HG03571 (cell line): Measurements from ENCODE around the gene MYO9A.
"Not testable (repeated sequence)": the region's sequence is repeated elsewhere in the genome, so short reads cannot be mapped to it uniquely, and the experiment has no call there.

ENCODE experiments used
- ATAC-seq: cut with Tn5 transposase; IDR thresholded peaks from one replicate; pipeline ENCODE4 v1.9.1; 2021; ENCODE audit not compliant: unreplicated experiment

Gene MYO9A

DNA sequence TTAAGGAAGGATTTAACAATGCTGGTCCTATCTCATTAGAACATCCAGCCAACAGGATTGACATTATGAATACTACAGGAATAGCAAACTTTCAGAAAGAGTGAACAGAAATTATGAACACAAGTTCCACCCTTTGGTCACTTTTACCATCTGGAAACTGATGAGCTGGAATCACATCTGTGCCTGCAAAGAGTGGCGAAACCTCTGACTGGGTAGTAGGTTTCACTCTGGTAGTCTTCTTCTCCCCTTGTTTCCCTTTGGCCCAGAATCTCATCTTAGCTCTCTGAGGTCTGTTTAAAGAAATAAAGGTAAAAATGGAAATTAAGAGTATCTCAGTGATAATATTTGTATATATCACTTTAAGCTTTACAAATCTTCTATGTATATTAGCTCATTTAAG lies 234.5 kb downstream of the MYO9A start:
- ATAC-seq, result no peak

DNA sequence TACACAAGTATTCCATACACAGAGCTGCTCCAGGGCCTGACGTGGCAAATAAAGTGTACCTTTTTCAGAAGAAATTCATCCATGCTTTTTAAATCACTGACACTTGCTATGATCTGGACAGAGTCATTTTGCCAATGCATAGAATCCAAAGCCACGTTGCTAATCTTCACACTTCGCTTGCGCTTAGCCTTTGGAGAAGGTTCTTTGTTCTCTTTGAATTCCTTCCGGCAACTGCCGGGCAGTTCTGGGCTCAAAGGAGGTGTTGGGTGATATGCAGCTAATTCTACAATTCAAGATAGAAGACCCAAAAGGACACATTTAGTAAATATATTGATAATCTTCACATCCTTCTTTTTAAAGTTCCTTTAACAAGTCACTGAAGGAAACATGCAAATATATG lies 237.7 kb downstream of the MYO9A start:
- ATAC-seq, result no peak

DNA sequence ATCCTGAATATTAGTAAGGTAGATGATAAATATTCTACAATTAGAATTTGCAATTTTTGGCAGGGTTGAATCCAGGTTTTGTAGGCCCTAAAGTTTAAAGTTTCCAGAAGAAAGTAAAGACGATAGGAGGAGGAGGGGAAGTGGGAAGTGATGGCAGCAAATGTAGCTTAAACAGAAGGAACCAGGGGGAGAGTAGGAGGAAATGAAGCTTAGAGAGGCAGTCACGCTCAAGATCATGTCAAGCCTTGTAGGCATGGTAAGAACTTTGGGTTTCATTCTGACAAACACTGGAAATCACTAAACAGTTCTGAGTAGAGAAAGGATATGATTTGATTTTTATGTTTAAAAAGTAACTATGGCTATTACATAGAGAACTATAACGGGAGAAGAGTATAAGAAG lies 243.7 kb downstream of the MYO9A start:
- ATAC-seq, result no peak

DNA sequence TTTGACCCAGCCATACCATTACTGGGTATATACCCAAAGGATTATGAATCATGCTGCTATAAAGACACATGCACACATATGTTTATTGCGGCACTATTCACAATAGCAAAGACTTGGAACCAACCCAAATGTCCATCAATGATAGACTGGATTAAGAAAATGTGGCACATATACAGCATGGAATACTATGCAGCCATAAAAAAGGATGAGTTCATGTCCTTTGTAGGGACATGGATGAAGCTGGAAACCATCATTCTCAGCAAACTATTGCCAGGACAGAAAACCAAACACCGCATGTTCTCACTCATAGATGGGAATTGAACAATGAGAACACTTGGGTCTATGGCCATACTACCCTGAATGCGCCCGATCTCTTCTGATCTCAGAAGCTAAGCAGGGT lies 259.7 kb downstream of the MYO9A start:
- ATAC-seq, result not testable (repeated sequence)

DNA sequence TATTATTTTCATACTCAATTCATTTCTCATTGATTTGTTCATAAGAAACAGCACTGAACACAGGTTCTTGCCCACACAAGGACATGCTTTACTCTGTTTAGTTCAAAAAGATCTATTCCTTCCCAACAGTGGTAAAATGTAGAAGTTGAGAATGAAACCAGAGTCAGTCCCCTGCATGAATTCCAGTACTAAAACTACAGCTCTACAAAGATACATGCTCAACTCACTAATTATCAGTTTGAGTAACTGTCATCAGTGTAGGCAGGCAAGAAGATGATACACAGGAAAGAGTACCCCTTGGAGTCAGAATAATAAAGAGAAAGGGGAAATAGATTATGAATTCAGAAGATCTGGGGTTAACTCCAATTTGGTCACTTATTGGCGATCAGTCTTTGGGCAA lies 264.4 kb downstream of the MYO9A start:
- no peak for ATAC-seq

DNA sequence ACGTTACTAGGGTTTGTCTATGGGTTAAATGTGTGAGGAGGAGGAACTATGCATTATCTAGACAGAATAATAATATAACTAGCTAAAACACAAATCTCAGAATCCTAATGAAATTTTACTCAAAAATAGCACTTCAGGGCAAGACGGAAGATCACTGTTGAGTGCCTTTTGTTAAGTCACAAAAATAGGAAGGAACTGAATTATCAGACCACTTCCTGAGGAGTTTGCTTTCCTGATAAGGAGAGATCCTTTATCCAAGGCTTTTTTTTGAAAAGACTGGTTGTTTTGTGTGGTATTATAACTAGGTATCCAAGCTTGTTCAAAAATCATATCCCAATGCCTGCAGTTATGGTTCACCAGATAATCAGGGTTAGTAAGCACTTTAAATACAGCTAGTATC lies 273.0 kb downstream of the MYO9A start:
- ATAC-seq, result no peak

DNA sequence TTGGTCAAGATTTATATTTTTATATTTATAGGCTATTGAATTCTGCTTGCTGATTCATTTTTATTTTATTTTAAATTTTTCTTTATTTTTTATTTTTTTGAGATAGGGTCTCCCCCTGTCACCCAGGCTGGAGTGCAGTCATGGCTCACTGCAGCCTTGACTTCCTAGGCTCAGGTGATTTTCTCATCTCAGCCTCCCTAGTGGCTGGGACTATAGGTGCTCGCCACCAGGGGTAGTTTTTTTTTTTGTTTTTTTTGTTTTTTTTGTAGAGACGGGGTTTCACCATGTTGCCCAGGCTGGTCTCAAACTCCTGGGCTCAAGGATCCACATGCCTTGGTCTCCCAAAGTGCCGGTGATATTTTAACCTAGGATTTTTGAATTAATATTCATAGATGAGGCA lies 276.4 kb downstream of the MYO9A start:
- no peak for ATAC-seq

DNA sequence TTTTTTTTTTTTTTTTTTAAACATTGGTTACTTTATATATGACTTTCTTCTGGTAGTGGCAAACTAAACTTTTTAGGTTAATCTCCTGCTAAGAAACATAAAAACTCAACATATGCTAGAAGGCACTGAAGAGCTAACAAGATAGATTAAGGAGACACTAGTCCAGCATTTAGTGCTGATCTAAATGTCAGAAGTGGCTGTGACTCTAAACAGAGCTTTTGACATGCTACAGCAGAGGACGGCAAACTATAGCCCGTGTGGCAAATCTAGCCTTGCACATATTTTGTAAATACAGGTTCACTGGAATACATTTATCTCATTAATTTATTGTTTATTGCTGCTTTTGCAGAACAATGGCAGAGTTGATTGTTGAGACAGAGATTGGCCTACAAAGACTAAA lies 287.0 kb downstream of the MYO9A start:
- ATAC-seq, result no peak

DNA sequence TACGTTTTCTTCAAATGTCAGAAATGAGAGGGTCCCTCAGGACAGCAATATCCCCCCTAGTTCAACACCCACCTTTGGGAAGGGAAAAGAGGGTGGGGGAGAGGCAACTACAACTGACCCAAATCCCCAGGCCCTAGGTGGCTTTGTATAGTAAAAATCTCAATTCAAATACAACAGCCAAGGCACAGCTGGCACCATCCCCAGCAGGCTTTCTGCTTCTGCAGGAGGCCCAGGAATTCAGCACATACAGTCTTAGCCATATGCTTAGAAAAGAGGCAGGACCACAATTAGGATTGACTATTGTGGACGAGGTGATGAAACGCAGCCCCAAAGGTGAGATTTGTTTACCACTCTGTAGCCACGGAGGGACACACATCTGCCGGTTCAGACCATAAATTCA lies 291.8 kb downstream of the MYO9A start:
- ATAC-seq, result no peak

DNA sequence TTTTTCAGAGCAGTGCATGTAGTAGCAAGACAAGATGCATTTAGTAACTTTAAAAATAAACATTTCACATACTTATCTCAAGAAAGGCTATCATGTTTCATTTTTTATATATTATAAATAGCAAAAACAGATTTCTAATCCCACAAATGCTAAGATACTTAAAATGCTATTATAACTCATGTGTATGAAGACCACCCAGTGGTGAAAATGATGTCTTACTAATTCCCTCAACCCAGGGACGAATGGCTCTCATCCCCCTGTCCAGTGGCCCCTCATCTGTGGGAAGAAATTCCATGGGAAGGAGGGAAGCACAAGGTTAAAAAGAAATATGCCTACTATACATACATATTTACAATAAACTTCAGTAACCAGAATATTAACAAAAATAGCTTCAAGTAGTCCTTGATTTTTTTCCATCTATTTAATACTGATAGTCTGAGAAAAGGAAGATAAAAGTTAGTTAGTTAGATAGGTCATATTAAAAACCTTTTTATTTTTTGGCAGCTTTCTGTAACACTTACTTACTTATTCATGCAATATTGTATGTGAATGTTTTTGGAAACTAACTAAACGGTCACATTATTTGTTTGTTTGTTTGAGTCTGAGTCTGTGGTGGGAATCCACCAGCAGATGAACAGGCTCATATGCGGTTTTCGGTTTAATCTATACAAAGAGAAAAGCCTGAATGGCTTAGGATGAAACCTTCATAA lies 292.8 kb downstream of the MYO9A start:
- ATAC-seq, result no peak

DNA sequence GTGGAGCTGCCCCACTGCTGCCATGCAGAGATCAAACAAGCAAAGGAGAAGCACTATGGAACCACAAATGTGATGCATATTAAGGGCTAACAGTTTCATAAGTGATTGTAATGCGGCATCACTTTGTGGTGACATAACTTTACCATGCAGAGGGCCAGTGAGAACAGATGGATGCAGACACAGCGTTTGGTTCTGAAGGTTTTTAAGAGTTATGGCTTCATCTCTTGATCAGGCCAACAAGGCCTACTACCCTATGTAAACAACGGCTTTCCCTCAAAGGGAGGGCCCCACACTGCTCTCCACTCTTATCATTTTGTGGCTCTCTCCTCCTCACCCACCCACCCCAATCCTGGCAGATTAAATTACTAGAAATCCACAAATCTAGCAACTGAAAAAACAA lies 294.1 kb downstream of the MYO9A start:
- no peak for ATAC-seq

DNA sequence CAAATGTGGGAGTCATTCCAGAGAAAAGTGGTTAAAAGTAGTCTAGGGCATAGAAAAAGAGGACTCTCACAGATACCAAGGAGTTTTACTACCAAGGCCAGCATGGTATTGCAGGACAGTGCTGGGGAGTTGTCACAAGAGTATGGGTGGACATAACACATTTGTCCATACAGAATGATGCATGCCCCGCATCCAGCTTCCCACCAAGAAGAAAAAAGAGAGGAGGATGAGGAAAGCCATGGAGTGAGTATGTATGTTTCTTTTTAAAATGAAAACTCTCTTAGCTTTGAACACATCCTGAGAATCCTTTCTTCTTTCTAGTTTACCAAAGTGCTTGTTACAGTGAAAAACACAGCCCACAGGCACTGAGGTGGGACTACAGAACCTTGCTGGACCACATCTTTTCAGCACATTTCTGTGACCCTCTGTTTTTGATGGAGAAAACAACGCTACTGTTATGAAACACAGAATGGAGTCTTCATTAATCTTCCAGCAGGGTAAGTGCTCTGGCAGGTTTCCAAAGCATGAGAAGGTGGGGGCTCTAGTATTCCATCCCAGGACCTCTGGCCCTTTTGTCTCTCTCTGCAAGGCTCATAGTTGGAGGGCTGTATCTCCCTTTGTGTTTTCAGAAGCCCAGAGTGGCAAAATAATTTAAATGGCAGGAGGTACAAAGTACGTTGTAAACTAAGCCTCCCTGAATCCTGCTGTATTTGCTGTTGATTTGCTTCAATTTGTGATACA lies 294.9 kb downstream of the MYO9A start:
- ATAC-seq, result no peak

DNA sequence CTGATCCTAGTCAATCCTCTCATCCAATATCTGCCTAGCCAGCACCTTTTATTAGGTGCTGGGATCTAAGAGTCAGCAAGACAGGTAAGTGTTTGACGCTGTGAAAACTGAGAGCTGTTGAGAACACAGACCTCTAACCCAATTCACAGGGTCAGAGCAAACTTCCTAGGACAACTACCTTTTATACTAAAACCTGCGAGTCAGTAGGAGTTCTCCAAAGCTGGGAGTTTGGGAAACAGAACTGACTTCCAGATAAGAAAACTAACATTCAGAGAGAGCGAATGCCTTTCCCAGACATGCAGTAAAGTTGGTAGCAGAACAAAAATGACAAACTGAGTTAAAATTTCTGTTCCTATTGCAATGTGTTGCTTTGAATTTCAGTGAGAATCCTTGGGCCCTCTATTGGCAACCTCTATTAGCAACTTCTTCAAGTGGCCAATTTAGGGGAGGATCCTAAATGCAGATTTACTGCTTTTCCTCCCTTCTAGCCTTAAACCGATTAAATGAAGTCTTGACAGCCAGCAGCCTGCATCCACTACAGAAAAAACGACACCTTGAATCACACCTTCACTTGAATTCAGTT lies 296.3 kb downstream of the MYO9A start:
- no peak for ATAC-seq

DNA sequence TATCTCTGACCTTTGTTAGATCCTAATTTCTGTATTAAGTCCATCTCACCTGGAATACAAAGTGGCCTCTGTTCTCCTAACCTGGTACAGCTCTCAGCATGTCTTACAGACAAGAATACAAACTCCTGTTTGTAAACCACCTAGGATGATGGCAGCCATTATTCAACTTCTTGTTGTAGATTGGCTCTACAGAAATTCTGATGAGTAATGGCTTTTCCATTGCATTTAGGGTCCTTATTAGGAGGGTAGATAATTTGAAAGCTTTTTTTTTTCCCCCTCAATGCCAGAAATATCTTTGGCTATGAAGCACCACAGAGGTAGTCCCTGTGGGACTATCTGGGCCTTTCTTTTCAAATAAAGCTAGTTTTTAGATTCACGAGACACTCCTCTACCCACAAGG lies 297.8 kb downstream of the MYO9A start:
- no peak for ATAC-seq

DNA sequence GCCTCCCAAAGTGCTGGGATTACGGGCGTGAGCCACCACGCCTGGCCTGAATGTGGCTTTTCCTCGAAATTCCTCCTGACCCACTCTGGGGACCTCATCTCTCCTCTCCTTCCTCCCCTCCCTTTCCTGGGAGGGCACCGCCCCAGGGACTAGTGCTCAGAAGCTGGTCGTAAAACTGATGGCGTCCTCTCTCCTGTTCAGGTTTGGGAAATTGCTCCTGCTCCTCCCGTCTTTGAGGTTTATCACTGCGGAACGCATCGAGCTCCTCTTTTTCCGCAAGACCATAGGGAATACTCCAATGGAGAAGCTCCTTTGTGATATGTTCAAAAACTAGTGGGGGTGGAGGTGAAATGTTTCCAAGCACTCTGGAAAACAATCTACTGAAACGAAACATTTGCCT lies 300.6 kb downstream of the MYO9A start:
- ATAC-seq, result no peak

DNA sequence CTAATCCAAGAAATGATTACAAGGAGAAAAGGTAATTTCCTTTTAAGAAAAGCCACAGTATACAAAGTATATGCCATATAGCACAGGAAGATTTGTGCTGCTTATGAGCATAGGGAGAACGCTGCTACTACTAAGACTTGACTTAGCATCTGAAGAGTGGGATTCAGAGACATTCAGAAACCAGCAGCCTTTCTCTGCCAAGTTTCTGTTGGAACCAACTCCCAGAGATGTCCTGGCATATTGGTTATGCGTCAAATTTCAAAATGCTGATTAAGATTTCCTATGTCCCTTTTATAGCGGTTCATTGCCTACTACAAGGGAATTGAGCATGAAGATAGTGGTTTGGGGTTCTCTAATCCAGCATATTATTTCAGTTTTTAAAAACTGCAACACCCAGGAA lies 302.6 kb downstream of the MYO9A start:
- ATAC-seq, result no peak

DNA sequence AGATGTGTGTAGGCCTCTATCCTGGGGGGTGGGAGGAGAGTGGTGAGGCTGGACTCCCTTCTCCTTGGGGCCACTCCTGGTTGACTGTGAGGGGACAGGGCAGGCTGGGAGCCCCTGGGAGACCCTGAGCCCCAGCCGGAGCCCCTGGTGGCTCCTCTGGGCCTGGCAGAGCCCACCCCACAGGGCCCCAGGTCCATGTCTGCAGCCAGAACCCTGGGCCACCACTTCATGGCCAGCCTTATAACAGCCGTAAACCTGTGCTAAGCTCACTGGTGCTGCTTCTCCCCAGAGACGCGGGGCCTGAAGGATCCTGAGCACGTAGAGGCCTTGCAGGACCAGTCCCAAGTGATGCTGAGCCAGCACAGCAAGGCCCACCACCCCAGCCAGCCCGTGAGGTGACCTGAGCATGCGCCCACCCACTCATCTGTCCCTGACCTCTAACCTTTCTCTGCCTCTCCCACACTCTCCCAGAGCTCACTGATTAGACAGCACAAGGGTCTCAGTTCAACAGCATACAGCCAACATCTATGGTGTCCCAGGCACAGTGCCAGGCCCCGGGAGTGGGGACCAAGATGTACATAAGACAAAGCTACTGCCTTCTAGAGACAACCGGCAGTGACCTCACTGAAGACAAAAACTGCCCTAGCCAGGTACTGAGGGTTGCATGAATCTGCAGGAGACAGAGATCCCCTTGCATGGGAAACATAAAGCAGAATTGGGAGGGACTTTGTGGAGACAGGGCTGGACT lies 304.1 kb downstream of the MYO9A start:
- no peak for ATAC-seq

DNA sequence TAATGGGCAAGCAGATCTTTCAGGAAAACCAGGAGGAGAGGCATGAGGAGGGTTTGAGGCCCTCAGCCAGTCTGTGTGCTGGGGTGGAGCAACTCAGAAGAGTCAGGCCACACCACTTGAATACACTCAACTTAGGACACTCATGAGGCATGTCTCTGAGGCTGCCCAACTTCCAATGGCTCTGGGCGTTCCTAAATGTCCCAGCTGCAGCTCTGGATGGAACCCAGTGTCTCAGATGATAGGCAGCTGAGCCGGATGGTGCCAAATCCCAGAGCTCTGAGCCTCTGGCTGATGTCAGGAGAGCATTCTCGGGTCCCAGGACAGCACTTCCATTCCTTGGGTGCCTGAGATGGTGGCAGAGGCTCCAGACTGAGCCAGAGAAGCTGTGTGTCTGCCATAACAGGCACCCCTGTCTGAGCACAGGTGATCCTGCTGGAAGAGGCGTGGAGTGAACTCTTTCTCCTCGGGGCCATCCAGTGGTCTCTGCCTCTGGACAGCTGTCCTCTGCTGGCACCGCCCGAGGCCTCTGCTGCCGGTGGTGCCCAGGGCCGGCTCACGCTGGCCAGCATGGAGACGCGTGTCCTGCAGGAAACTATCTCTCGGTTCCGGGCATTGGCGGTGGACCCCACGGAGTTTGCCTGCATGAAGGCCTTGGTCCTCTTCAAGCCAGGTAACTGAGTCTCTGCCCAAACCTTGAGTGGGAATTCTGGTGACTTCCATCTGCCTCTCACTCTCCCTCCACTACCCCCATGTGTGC lies 304.8 kb downstream of the MYO9A start:
- ATAC-seq, result no peak

DNA sequence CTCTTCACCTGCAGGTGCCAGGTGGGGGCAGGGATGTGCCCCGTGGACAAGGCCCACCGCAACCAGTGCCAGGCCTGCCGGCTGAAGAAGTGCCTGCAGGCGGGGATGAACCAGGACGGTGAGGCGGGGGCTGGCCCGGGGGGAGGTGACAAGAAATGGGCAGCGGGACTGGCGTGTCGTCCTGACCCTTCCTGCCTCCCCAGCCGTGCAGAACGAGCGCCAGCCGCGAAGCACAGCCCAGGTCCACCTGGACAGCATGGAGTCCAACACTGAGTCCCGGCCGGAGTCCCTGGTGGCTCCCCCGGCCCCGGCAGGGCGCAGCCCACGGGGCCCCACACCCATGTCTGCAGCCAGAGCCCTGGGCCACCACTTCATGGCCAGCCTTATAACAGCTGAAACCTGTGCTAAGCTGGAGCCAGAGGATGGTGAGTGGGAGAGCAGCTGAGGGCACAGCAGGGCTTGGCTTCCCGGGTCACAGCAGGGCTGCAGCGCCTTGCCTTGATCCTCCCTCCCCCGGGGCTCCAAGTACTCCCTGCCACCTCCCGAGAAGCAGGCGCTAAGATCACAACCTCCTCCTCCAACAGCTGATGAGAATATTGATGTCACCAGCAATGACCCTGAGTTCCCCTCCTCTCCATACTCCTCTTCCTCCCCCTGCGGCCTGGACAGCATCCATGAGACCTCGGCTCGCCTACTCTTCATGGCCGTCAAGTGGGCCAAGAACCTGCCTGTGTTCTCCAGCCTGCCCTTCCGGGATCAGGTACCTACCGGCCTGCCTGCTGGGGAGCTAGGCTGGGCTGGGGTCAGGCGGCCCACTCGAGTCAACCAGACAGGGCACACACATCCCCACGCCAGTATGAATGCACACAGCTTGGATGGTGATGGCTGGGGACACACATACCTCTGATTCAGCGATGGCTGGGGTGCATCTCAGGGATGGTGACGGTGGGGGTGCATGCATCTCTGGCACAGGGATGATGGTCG lies 305.9 kb downstream of the MYO9A start:
- no peak for ATAC-seq
